ENCODE results near the gene CTCFL.

Gene CTCFL

GRCh38 chr20:57553376-57554018 is 28.6 kb upstream of the CTCFL start:
- Mint-ChIP-seq H3K27me3 (peaks cover 16% of the 10 kb centered on the region), H3K9me3 (no peaks in the 10 kb centered on the region), H3K36me3 (no peaks in the 10 kb centered on the region), H3K27ac (no peak overlapping the region), H3K4me3 (no peak overlapping the region), H3K4me1 (no peaks in the 10 kb centered on the region)
- no peak for DNase-seq (ENCODE audit: low spot score in 2 of 2)
- ATAC-seq (ENCODE audit: low read depth): no peak

GRCh38 chr20:57552471-57552870 is 27.5 kb upstream of the CTCFL start:
- no peaks in the 10 kb centered on the region for H3K36me3 Mint-ChIP-seq
- H3K4me1 Mint-ChIP-seq: no peaks in the 10 kb centered on the region
- DNase-seq (ENCODE audit: low spot score in 2 of 2): no peak
- no peaks in the 10 kb centered on the region for H3K9me3 Mint-ChIP-seq
- no peak overlapping the region for H3K4me3 Mint-ChIP-seq
- H3K27me3 Mint-ChIP-seq: peaks cover 19% of the 10 kb centered on the region
- ATAC-seq (ENCODE audit: low read depth): no peak
- H3K27ac Mint-ChIP-seq: no peak overlapping the region

DNA sequence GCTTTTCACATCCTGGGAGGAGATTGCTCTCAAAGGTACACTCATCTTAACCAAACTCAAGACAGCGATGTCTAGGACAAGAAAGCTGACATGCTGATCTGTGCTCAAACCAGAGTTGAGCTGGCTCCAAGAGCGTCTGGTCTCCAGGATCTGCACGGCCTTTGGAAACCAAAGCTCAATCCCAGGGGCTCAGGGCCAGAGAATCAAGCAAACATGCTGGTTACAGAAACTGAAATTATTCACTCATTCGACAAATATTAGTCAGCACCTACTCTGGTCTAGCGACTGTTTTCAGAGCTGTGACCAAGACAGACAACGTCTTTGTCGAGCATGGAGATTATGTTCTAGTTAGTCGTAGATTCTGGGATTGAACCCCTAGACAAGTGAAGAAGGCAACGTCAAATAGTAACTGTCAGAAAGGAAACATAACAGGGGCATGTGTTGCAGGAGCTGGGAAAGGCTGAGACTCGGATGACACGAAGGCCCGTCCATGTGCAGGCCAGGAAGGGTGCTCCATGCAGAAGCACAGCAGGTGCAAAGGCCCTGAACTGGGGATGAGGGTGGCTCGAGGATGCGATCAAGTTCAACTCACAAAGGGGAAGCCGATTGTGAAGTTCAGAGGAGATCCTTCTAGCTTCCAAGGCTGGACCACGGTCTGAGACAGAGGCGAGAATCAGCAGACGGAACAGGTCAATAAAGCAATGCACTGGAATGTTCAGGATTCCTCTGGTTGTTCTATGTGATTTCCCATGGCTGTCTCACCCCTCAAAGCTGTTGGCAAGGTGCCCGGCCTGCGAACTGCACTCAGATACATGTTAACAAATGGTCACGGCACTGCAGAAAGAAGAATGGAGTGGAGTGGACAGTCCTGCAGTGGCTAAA is 23.5 kb upstream of the CTCFL start:
- H3K36me3 Mint-ChIP-seq: no peaks in the 10 kb centered on the region
- H3K27ac Mint-ChIP-seq: no peak overlapping the region
- ATAC-seq (ENCODE audit: low read depth) (no peak), DNase-seq (ENCODE audit: low spot score in 2 of 2) (no peak)
- H3K4me3 Mint-ChIP-seq: no peak overlapping the region
- H3K9me3 Mint-ChIP-seq: no peaks in the 10 kb centered on the region
- peaks cover 16% of the 10 kb centered on the region for H3K27me3 Mint-ChIP-seq
- no peaks in the 10 kb centered on the region for H3K4me1 Mint-ChIP-seq

GRCh38 chr20:57546956-57547649 is 22.2 kb upstream of the CTCFL start:
- Mint-ChIP-seq H3K27me3 (peaks cover 16% of the 10 kb centered on the region), H3K27ac (no peak overlapping the region), H3K36me3 (no peaks in the 10 kb centered on the region), H3K4me1 (no peaks in the 10 kb centered on the region), H3K4me3 (no peak overlapping the region), H3K9me3 (no peaks in the 10 kb centered on the region)
- no peak for ATAC-seq (ENCODE audit: low read depth)
- DNase-seq (ENCODE audit: low spot score in 2 of 2): no peak

DNA sequence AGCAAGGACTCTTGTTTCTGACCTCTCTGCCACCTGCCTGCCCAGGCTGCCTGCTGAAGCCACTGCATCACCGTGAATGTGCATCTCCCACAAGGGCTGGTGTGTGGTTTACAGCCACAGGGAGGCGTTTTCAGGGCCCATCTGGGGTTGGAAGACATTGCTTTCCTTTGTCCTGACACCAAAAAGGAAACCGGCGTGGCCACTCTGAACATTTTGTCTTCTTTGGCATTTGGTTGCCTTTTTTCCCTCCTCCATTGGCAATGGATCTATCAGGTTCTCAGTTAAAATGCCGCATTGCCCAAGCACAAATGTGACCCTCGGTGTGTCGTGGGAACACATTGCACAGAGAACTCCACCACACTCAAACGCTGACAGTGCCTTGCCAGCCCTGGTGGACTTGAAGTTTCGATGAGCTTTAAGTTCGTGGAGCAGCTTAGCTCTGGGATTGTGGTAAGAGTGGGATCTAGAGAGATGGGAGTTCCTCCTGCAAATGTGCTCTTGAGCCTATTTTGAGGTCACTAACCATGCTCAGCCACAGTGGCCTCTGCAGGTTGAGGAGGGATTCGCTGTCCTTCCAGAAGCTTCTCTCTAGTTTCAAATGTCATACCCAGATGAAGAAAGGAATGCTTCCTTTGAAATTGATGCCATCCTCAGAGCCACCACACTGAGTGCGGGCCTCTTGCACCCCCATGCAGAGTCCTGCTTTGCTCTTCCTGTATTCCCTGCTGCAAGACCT is 21.2 kb upstream of the CTCFL start:
- ATAC-seq (ENCODE audit: low read depth): no peak
- Mint-ChIP-seq H3K36me3 (no peaks in the 10 kb centered on the region), H3K9me3 (no peaks in the 10 kb centered on the region), H3K4me1 (no peaks in the 10 kb centered on the region), H3K4me3 (no peak overlapping the region), H3K27me3 (peaks cover 13% of the 10 kb centered on the region), H3K27ac (no peak overlapping the region)
- DNase-seq (ENCODE audit: low spot score in 2 of 2): no peak

DNA sequence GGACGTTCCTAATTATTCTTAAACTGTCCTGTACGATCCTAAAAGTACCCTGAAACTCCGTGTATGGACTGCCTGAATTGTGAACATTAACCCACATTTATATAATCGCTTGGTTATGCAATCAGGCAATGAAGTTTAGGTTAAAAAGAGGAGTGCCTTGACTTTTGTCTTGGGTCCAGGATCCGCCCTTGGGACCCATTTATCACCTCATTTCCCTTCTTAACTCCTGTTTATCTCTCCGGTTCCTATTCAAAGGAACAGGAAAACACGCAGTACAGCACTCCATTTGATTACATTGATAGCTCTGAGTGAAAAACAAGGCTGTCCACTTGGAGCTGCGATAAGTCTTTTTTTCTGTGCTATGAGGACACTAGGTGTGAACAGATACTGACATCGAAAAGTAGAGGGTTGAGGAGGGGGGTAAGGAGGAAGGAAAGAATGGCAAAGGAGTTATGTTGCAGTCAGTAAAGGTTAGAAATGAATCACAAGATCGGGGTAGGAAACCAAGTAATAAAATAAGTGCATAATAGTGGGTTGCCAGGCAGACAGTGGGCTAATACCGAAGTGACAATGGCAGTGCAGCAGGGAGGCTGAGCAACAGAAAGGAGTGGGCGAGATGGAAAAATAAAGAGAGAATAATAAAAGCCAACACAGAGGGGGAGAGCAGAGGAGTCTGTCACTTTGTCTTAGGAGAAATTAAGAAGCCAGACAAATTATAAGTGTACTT is 20.1 kb upstream of the CTCFL start:
- Mint-ChIP-seq H3K4me1 (no peaks in the 10 kb centered on the region), H3K27ac (no peak overlapping the region)

DNA sequence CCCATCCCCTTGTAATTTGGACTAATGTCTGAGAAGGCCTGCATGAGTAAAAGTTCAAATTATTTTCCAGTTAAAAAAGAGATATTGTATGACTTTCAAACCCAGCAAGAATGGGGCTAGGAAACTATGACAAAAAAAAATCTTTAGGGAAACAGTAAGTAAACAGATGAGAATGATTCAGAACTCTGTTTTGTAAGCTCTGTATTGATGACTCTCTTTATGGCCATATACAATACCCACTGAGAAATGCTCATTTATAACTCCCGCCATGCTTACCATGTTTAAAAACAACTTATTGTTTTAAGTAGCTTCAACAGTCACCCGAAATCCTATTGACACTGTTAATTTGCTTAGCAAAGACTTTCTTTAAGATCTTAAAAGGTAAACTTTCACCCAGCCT is 18.8 kb upstream of the CTCFL start:
- no peak for ATAC-seq (ENCODE audit: low read depth)
- peaks cover 21% of the 10 kb centered on the region for H3K27me3 Mint-ChIP-seq

More for the DNA sequence above, 20.1 kb upstream of the CTCFL start:
- Mint-ChIP-seq H3K27me3 (peaks cover 17% of the 10 kb centered on the region), H3K4me3 (no peak overlapping the region), H3K9me3 (no peaks in the 10 kb centered on the region), H3K36me3 (no peaks in the 10 kb centered on the region)
- DNase-seq (ENCODE audit: low spot score in 2 of 2) (no peak), ATAC-seq (ENCODE audit: low read depth) (no peak)

GRCh38 chr20:57540890-57541580 is 16.1 kb upstream of the CTCFL start:
- peaks cover 18% of the 10 kb centered on the region for H3K27me3 Mint-ChIP-seq
- no peak for ATAC-seq (ENCODE audit: low read depth)
- peaks cover 4% of the 10 kb centered on the region for H3K9me3 Mint-ChIP-seq
- no peak overlapping the region for H3K27ac Mint-ChIP-seq
- no peak overlapping the region for H3K4me3 Mint-ChIP-seq
- peaks cover 2% of the 10 kb centered on the region for H3K36me3 Mint-ChIP-seq
- DNase-seq (ENCODE audit: low spot score in 2 of 2): no peak
- H3K4me1 Mint-ChIP-seq: no peaks in the 10 kb centered on the region

More for the DNA sequence above, 18.8 kb upstream of the CTCFL start:
- Mint-ChIP-seq H3K27ac (no peak overlapping the region), H3K4me3 (no peak overlapping the region), H3K36me3 (peaks cover 2% of the 10 kb centered on the region), H3K4me1 (no peaks in the 10 kb centered on the region), H3K9me3 (peaks cover 4% of the 10 kb centered on the region)
- no peak for DNase-seq (ENCODE audit: low spot score in 2 of 2)

GRCh38 chr20:57539889-57540288 is 14.9 kb upstream of the CTCFL start:
- Mint-ChIP-seq H3K36me3 (peaks cover 2% of the 10 kb centered on the region), H3K27me3 (peaks cover 14% of the 10 kb centered on the region), H3K4me1 (no peaks in the 10 kb centered on the region), H3K4me3 (no peak overlapping the region), H3K9me3 (peaks cover 4% of the 10 kb centered on the region), H3K27ac (no peak overlapping the region)
- ATAC-seq (ENCODE audit: low read depth): no peak
- no peak for DNase-seq (ENCODE audit: low spot score in 2 of 2)

GRCh38 chr20:57537822-57538221 is 12.9 kb upstream of the CTCFL start:
- Mint-ChIP-seq H3K4me1 (no peaks in the 10 kb centered on the region), H3K27me3 (peaks cover 29% of the 10 kb centered on the region), H3K9me3 (peaks cover 4% of the 10 kb centered on the region), H3K4me3 (no peak overlapping the region), H3K36me3 (peaks cover 2% of the 10 kb centered on the region), H3K27ac (no peak overlapping the region)
- DNase-seq (ENCODE audit: low spot score in 2 of 2) (no peak), ATAC-seq (ENCODE audit: low read depth) (no peak)

GRCh38 chr20:57536771-57537724 is 12.1 kb upstream of the CTCFL start:
- no peak overlapping the region for H3K4me3 Mint-ChIP-seq
- peaks cover 4% of the 10 kb centered on the region for H3K9me3 Mint-ChIP-seq
- DNase-seq (ENCODE audit: low spot score in 2 of 2) (no peak), ATAC-seq (ENCODE audit: low read depth) (no peak)
- no peaks in the 10 kb centered on the region for H3K4me1 Mint-ChIP-seq
- H3K27me3 Mint-ChIP-seq: peaks cover 30% of the 10 kb centered on the region
- no peak overlapping the region for H3K27ac Mint-ChIP-seq
- H3K36me3 Mint-ChIP-seq: peaks cover 2% of the 10 kb centered on the region

- peaks cover 4% of the 10 kb centered on the region for H3K9me3 Mint-ChIP-seq
- H3K27me3 Mint-ChIP-seq: peaks cover 30% of the 10 kb centered on the region
- no peak overlapping the region for H3K27ac Mint-ChIP-seq
- peaks cover 2% of the 10 kb centered on the region for H3K36me3 Mint-ChIP-seq
- no peak overlapping the region for H3K4me3 Mint-ChIP-seq
- ATAC-seq (ENCODE audit: low read depth) (no peak), DNase-seq (ENCODE audit: low spot score in 2 of 2) (no peak)
- H3K4me1 Mint-ChIP-seq: no peaks in the 10 kb centered on the region
Measured at GRCh38 chr20:57536120-57536708, 11.3 kb upstream of the CTCFL start.
